A549 (cell line): ENCODE data around the gene PDLIM7. TPM values are rescaled to one million over a fixed set of nuclear protein-coding genes. Genes with fewer than 3 reads are reported as not detected.

Experiments used
- ATAC-seq, 2 experiments: fragments of 200-7000 bp in 1 of 2; fragments of >200 bp in 1 of 2; cut with Nextera tagmentation in 1 of 2; cut with Tn5 transposase in 1 of 2; 3 replicates each; pipeline versions ENCODE4 v1.8.0 to v1.9.1; 2018 to 2020; ENCODE audit warnings: mild to moderate bottlenecking in 1 of 2, moderate library complexity in 1 of 2
- CTCF ChIA-PET: fragments of 300-600 bp; sonication (Branson Sonifier 250); formaldehyde crosslinking; extraction: SDS; loops from one replicate; lab custom pipeline; 2021; ENCODE audit warnings: antibody characterized with exemption, inconsistent platforms; lab: Yijun Ruan, JAX
- POLR2A ChIA-PET: fragments of 350-600 bp; formaldehyde crosslinking; extraction: SDS; loops from one replicate; lab custom pipeline; 2021; ENCODE audit warnings: antibody characterized with exemption, inconsistent platforms; lab: Yijun Ruan, JAX
- DNase-seq, 2 experiments: peaks; one replicate each; pipeline versions ENCODE4 v3.0.0 to v3.0.0-alpha.2; 2011 to 2016; ENCODE audit warnings: low read depth in 1 of 2, low spot score in 1 of 2
- FAIRE-seq: peaks from 2 replicates; lab custom pipeline; 2011; peaks lifted over from hg19 to GRCh38; lab: Jason Lieb, UNC
- H3K27ac ChIP-seq, 2 experiments: fragments of >200 bp; sonication (Bioruptor Twin); formaldehyde crosslinking; 3 replicates each; pipeline ENCODE4 v1.5.1; 2016 to 2017
- H3K4me1 ChIP-seq: fragments of >200 bp; sonication (Bioruptor Twin); formaldehyde crosslinking; 3 replicates; pipeline ENCODE4 v1.6.1; 2016
- H3K4me2 ChIP-seq: fragments of >200 bp; sonication (Bioruptor Twin); formaldehyde crosslinking; 3 replicates; pipeline ENCODE4 v1.6.1; 2016
- H3K4me3 ChIP-seq: fragments of >200 bp; sonication (Bioruptor Twin); formaldehyde crosslinking; 3 replicates; pipeline ENCODE4 v1.5.1; 2016
- H3K9me3 ChIP-seq: fragments of >200 bp; sonication (Bioruptor Twin); formaldehyde crosslinking; 3 replicates; pipeline ENCODE4 v1.6.1; 2016
- CHD2 ChIP-seq: fragments of 150-350 bp; IDR thresholded peaks from 2 replicates; pipeline ENCODE4 v1.6.1; 2014; ENCODE audit warnings: low read length; ENCODE audit not compliant: partially characterized antibody
- CHD4 ChIP-seq: fragments of 200-600 bp; sonication (generic); IDR thresholded peaks from 2 replicates; pipeline ENCODE4 v1.6.1; 2016; ENCODE audit warnings: antibody characterized with exemption, mild to moderate bottlenecking, borderline replicate concordance
- EHF ChIP-seq: fragments of 250-450 bp; sonication (Bioruptor Pico); IDR thresholded peaks from 2 replicates; pipeline ENCODE4 v1.5.0; 2020; ENCODE audit warnings: mild to moderate bottlenecking
- EP300 ChIP-seq, 2 experiments: fragments of >200 bp; sonication (Bioruptor Twin); formaldehyde crosslinking; IDR thresholded peaks; 2 replicates in 1 of 2; 3 replicates in 1 of 2; pipeline ENCODE4 v1.6.1; 2016 to 2017
- HEYL ChIP-seq: fragments of 250-450 bp; sonication (Bioruptor Pico); IDR thresholded peaks from 2 replicates; pipeline ENCODE4 v1.8.0; 2021; ENCODE audit warnings: mild to moderate bottlenecking, moderate library complexity
- HOXB13 ChIP-seq: fragments of 250-450 bp; sonication (Bioruptor Pico); IDR thresholded peaks from 2 replicates; pipeline ENCODE4 v1.5.0; 2020; ENCODE audit warnings: low read depth, mild to moderate bottlenecking, moderate library complexity
- JUNB ChIP-seq: fragments of >200 bp; sonication (Bioruptor Twin); formaldehyde crosslinking; IDR thresholded peaks from 2 replicates; pipeline ENCODE4 v1.6.1; 2016
- KDM5A ChIP-seq: fragments of 200-600 bp; sonication (generic); IDR thresholded peaks from 2 replicates; pipeline ENCODE4 v1.6.1; 2016; ENCODE audit warnings: antibody characterized with exemption, mild to moderate bottlenecking
- NFE2L2 ChIP-seq: fragments of 150-350 bp; conservative IDR thresholded peaks from 2 replicates; pipeline ENCODE4 v1.6.1; 2014; ENCODE audit warnings: low read length
- NPAS2 ChIP-seq: fragments of 250-450 bp; sonication (Bioruptor Pico); IDR thresholded peaks from 2 replicates; pipeline ENCODE4 v1.8.0; 2022; ENCODE audit warnings: mild to moderate bottlenecking, moderate library complexity, borderline replicate concordance
- NR3C1 ChIP-seq: fragments of >200 bp; sonication (Bioruptor Twin); formaldehyde crosslinking; IDR thresholded peaks from 3 replicates; pipeline ENCODE4 v1.6.1; 2017
- PBX3 ChIP-seq: IDR thresholded peaks from 2 replicates; pipeline ENCODE4 v1.6.1; 2012
- PHF8 ChIP-seq: fragments of 200-600 bp; sonication (generic); IDR thresholded peaks from 2 replicates; pipeline ENCODE4 v1.6.1; 2016; ENCODE audit warnings: low read depth, mild to moderate bottlenecking, antibody characterized with exemption, moderate library complexity, borderline replicate concordance
- POLR2A ChIP-seq: IDR thresholded peaks from 2 replicates; pipeline ENCODE4 v1.6.1; 2012; ENCODE audit warnings: mild to moderate bottlenecking, low read length
- RCOR1 ChIP-seq: fragments of 150-350 bp; IDR thresholded peaks from 2 replicates; pipeline ENCODE4 v1.6.1; 2014; ENCODE audit warnings: antibody characterized with exemption, low read length, low read depth
- REST ChIP-seq: fragments of 200-600 bp; sonication (generic); IDR thresholded peaks from 2 replicates; pipeline ENCODE4 v1.6.1; 2016; ENCODE audit warnings: antibody characterized with exemption, mild to moderate bottlenecking, moderate library complexity
- RFX5 ChIP-seq: fragments of 450-650 bp; IDR thresholded peaks from 2 replicates; pipeline ENCODE4 v1.7.1; 2014; ENCODE audit warnings: antibody characterized with exemption, mild to moderate bottlenecking, moderate library complexity
- SMC3 ChIP-seq: fragments of >200 bp; sonication (Bioruptor Twin); formaldehyde crosslinking; IDR thresholded peaks from 3 replicates; pipeline ENCODE4 v1.6.1; 2018; ENCODE audit warnings: inconsistent platforms
- TP53 ChIP-seq: fragments of 250-450 bp; sonication (Bioruptor Pico); IDR thresholded peaks from 2 replicates; pipeline ENCODE4 v1.5.0; 2021; ENCODE audit warnings: mild to moderate bottlenecking, moderate library complexity
- ZC3H11A ChIP-seq: fragments of 450-650 bp; IDR thresholded peaks from 2 replicates; pipeline ENCODE4 v1.6.1; 2014; ENCODE audit warnings: antibody characterized with exemption, mild to moderate bottlenecking
- ZNF302 ChIP-seq: fragments of 250-450 bp; sonication (Bioruptor Pico); IDR thresholded peaks from 2 replicates; pipeline ENCODE4 v1.9.0; 2021; ENCODE audit warnings: inconsistent platforms, mild to moderate bottlenecking, moderate library complexity
- WGBS: methylation state at CpG from one replicate; pipeline ENCODE4 v1.1.6; 2017; ENCODE audit errors: missing lambda C conversion rate; 5-methylcytosine and 5-hydroxymethylcytosine counted together
- polyA plus RNA-seq, 4 experiments: library from polyadenylated mRNA; depleted of rRNA in 3 of 4; stranded (reverse); fragments of >200 nt; fragmentation: RNase III in 1 of 4; extraction: RNeasy Plus Mini Kit Qiagen cat#74134 plus additional on column Dnase treatment in 1 of 4; gene quantifications; 2 replicates in 3 of 4; 3 replicates in 1 of 4; pipeline ENCODE4 v1.2.3, GENCODE V29; 2011 to 2017

Gene PDLIM7
- polyA plus RNA-seq, 2 of the 4 experiments (the other 2 are of a cell fraction) = 30.7 to 124 TPM

DNA sequence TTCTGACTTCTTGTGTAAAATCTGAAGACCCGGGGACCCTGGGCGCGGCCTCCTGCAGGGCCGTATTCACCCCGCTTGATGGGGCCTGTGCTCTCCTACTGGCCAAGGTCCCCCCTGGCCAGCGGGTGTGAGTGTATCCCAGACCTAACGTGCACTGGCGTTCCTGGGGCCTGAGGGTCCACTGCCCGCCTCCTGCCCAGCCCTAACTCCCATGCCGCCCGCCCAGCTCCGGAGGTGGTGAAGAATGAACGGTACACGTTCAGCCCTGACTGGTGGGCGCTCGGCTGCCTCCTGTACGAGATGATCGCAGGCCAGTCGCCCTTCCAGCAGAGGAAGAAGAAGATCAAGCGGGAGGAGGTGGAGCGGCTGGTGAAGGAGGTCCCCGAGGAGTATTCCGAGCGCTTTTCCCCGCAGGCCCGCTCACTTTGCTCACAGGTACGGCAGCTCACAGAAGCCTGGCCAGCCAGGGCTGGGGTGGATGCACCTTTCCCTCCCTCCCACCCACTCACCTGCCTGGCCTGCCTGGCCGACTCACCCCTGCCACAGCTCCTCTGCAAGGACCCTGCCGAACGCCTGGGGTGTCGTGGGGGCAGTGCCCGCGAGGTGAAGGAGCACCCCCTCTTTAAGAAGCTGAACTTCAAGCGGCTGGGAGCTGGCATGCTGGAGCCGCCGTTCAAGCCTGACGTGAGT, 61.4 kb downstream of the PDLIM7 start:
- POLR2A ChIA-PET = interaction anchor here (1.7 kb wide), 1 partner anchor 10 kb away, joined by 13 read pairs; the partner anchor contains the start of gene GRK6
- TF ChIP-seq EHF (CRISPR knock-in tag) (no peak), TP53 (no peak)
- TF ChIP-seq, all 56 proteins: peak for 0
- 93% methylated on average over 27 of the region's 37 CpGs for WGBS
- H3K4me2 ChIP-seq = no peak overlapping the region
- H3K27ac ChIP-seq = no peak overlapping the region
- FAIRE-seq (no peak), DNase-seq (no peak), ATAC-seq (no peak)
- no peaks in the 10 kb centered on the region for H3K4me1 ChIP-seq
- no peaks in the 10 kb centered on the region for H3K9me3 ChIP-seq
- no peak overlapping the region for H3K4me3 ChIP-seq
- CTCF ChIA-PET = interaction anchor here (2.6 to 25.5 kb wide), 4 partner anchors 11 to 46 kb away, joined by 6 to 871 read pairs (median 250); partner anchors contain the start of genes F12, GRK6, PFN3 and PRR7

- DNase-seq = no peak
- H3K27ac ChIP-seq = no peak overlapping the region; a peak in 1 of 6 replicates
- no peak for FAIRE-seq
- ATAC-seq = no peak; a peak in 1 of 6 replicates
- no peaks in the 10 kb centered on the region for H3K9me3 ChIP-seq
- ChIA-PET CTCF (interaction anchor here (1.0 to 36.0 kb wide), 6 partner anchors 11 to 117 kb away, joined by 3 to 871 read pairs (median 77); partner anchors contain the start of gene PRR7), POLR2A (no interaction called here)
- no peak for TF ChIP-seq PHF8
- 0 out of 2 replicates have a peak, but pooled peaks have one; percentile 36 for TF ChIP-seq PBX3
- no peak overlapping the region for H3K4me2 ChIP-seq
- 88% methylated on average over 19 of the region's 20 CpGs for whole genome bisulfite sequencing
- H3K4me3 ChIP-seq = no peak overlapping the region
- no peaks in the 10 kb centered on the region for H3K4me1 ChIP-seq
Measured at GRCh38 chr5:177434942-177435738, 62.3 kb downstream of the PDLIM7 start.

DNA sequence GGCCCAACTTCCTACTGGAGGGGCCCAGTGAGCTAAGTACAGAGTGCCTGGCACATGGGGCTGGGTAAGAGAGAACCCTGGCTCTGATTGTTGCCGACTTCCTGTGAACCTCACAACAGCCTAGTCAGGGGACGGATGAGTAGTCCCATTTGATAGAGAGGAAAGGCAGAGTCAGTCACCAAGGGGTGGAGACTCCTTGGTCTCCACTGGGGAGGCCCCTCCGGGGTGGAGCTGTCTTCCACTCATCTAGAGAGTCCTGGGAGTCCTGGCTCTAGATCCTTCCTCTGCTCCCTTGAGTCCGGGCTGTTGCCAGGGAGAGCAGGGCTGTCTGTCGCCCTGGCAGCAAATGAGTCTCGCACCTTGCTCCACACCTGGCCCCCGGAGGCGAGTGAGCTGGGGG, 63.0 kb downstream of the PDLIM7 start:
- H3K9me3 ChIP-seq = no peaks in the 10 kb centered on the region
- FAIRE-seq = no peak
- peak in 1 of 2 experiments; percentile 9; a peak in 3 of 6 replicates for ATAC-seq
- peak overlapping the region in 1 of 2 experiments; percentile 1; a peak in 1 of 6 replicates for H3K27ac ChIP-seq
- ChIA-PET POLR2A (no interaction called here), CTCF (interaction anchor here (1.0 to 36.0 kb wide), 5 partner anchors 10 to 116 kb away, joined by 3 to 871 read pairs (median 12); partner anchors contain the start of gene PRR7)
- 81% methylated on average over 6 of the region's 8 CpGs for WGBS
- H3K4me2 ChIP-seq = no peak overlapping the region
- TF ChIP-seq KDM5A = no peak
- DNase-seq = no peak
- H3K4me1 ChIP-seq = no peaks in the 10 kb centered on the region
- no peak overlapping the region for H3K4me3 ChIP-seq

- no peaks in the 10 kb centered on the region for H3K4me1 ChIP-seq
- CTCF ChIA-PET = interaction anchor here (1.0 to 36.0 kb wide), 5 partner anchors 10 to 68 kb away, joined by 3 to 871 read pairs (median 12); partner anchors contain the start of gene PRR7
- TF ChIP-seq POLR2A (no peak), TP53 (no peak), NFE2L2 (no peak), JUNB (no peak), PBX3 (no peak; the same call in 1 of the 2 replicates), NR3C1 (no peak), SMC3 (no peak), RCOR1 (no peak), ZC3H11A (no peak), REST (no peak), CHD2 (no peak), HEYL (CRISPR knock-in tag) (no peak), ZNF302 (CRISPR knock-in tag) (no peak), EP300 (IDR thresholded peaks at IDR 0.05) (no peak), NPAS2 (CRISPR knock-in tag) (no peak), KDM5A (no peak), HOXB13 (CRISPR knock-in tag) (no peak), EHF (CRISPR knock-in tag) (no peak), RFX5 (no peak), CHD4 (no peak)
- TF ChIP-seq, all 56 proteins: peak for 0
- H3K27ac ChIP-seq = peak overlapping the region in 1 of 2 experiments; percentile 1; a peak in 1 of 6 replicates
- no peak overlapping the region for H3K4me3 ChIP-seq
- no peaks in the 10 kb centered on the region for H3K9me3 ChIP-seq
- H3K4me2 ChIP-seq = no peak overlapping the region
- 90% methylated on average over 28 of the region's 29 CpGs for WGBS
- no peak for ATAC-seq
- FAIRE-seq = no peak
- no peak for DNase-seq
- POLR2A ChIA-PET = no interaction called here
Measured at GRCh38 chr5:177433658-177434217, 63.7 kb downstream of the PDLIM7 start.
